Upper lobe of left lung (tissue), 6 donors: ENCODE results near the gene NHLH2. TPM values are rescaled to one million over a fixed set of nuclear protein-coding genes. Genes with fewer than 3 reads are reported as not detected.

Experiments used
- ATAC-seq, 2 donors: fragments of 200-7000 bp; cut with Tn5 transposase; one replicate each; pipeline ENCODE4 v1.9.1; 2022; ENCODE audit warnings: mild to moderate bottlenecking in 2 of 2, moderate library complexity in 2 of 2; ENCODE audit not compliant: low FRiP score in 2 of 2
- DNase-seq, 2 donors: peaks; one replicate each; pipeline ENCODE4 v3.0.0-alpha.2; 2019 to 2020
- H3K27ac ChIP-seq, 4 donors: fragments of 200-600 bp; sonication (generic); one replicate each; pipeline ENCODE4 v1.5.1; 2016 to 2019
- H3K27me3 ChIP-seq, 4 donors: fragments of 200-600 bp; sonication (generic); one replicate each; pipeline ENCODE4 v1.5.1; 2017 to 2019
- H3K36me3 ChIP-seq, 4 donors: fragments of 200-600 bp; sonication (generic); one replicate each; pipeline ENCODE4 v1.5.1; 2016 to 2019
- H3K4me1 ChIP-seq, 4 donors: fragments of 200-600 bp; sonication (generic); one replicate each; pipeline ENCODE4 v1.5.1; 2018 to 2019
- H3K4me3 ChIP-seq, 4 donors: fragments of 200-600 bp; sonication (generic); one replicate each; pipeline ENCODE4 v1.5.1; 2017 to 2019; ENCODE audit warnings: mild to moderate bottlenecking in 2 of 4, moderate library complexity in 1 of 4
- H3K9me3 ChIP-seq, 4 donors: fragments of 200-600 bp; sonication (generic); one replicate each; pipeline ENCODE4 v1.5.1; 2018 to 2019
- CTCF ChIP-seq, 6 experiments: fragments of 450-650 bp in 4 of 6; fragments of 200-600 bp in 2 of 6; sonication (generic) in 2 of 6; IDR thresholded peaks; one replicate each; pipeline ENCODE4 v1.5.1; 2016 to 2019; ENCODE audit warnings: antibody characterized with exemption in 6 of 6
- EP300 ChIP-seq, 4 donors: sonication (generic); formaldehyde crosslinking; IDR thresholded peaks; one replicate each; pipeline ENCODE4 v1.5.1; 2017; ENCODE audit warnings: antibody characterized with exemption in 4 of 4, control low read depth in 2 of 4
- POLR2A ChIP-seq, 4 donors: fragments of 450-650 bp; IDR thresholded peaks; one replicate each; pipeline ENCODE4 v1.5.1; 2016 to 2017; ENCODE audit warnings: antibody characterized with exemption in 4 of 4, mild to moderate bottlenecking in 2 of 4
- POLR2AphosphoS5 ChIP-seq, 2 donors: sonication (generic); formaldehyde crosslinking; IDR thresholded peaks; one replicate each; pipeline ENCODE4 v1.5.1; 2017; ENCODE audit warnings: antibody characterized with exemption in 2 of 2
- WGBS, 2 donors: methylation state at CpG; one replicate each; pipeline ENCODE4 v1.1.5; 2017 to 2018; 5-methylcytosine and 5-hydroxymethylcytosine counted together
- total RNA-seq, 6 donors: library from RNA; depleted of rRNA in 4 of 6; stranded (reverse); fragments of >200 nt in 4 of 6; gene quantifications; one replicate each; pipeline versions ENCODE4 v1.1.0 to v1.2.1, GENCODE V29; 2016 to 2021
- donor health status: DM: no; HTN: no; CAD: no; lungs with moderate emphysema.
- donor health status: DM: no; HTN: yes; CAD: no; lungs with severe emphysema.

The NHLH2 gene
- total RNA-seq, 6 donors from 2014 or later: 0.30 to 1.3 (median 0.41) TPM; not detected in 2

GRCh38 chr1:115854005-115854404, 13.1 kb upstream of the NHLH2 start:
- TF ChIP-seq CTCF (IDR thresholded peaks at IDR 0.05) (no peak), POLR2A (IDR thresholded peaks at IDR 0.05) (no peak)
- Histone ChIP-seq H3K27ac (no peak overlapping the region), H3K4me3 (no peak overlapping the region), H3K36me3 (no peaks in the 10 kb centered on the region), H3K4me1 (no peaks in the 10 kb centered on the region), H3K27me3 (no peaks in the 10 kb centered on the region), H3K9me3 (no peaks in the 10 kb centered on the region)
- 49 to 65% methylated on average over 2 of the region's 2 CpGs for WGBS, 2 donors
- DNase-seq (no peak), ATAC-seq (no peak)

GRCh38 chr1:115850937-115851336, 10.0 kb upstream of the NHLH2 start:
- 85 to 92% methylated on average over 2 of the region's 2 CpGs for WGBS, 2 donors
- H3K27ac ChIP-seq: no peak overlapping the region
- ATAC-seq (no peak), DNase-seq (no peak)
- H3K4me1 ChIP-seq: peaks cover 0 to 3% (median 0%) of the 10 kb centered on the region in 4 donors
- no peaks in the 10 kb centered on the region for H3K9me3 ChIP-seq
- TF ChIP-seq CTCF (IDR thresholded peaks at IDR 0.05): no peak
- no peak overlapping the region for H3K4me3 ChIP-seq
- no peaks in the 10 kb centered on the region for H3K27me3 ChIP-seq
- no peaks in the 10 kb centered on the region for H3K36me3 ChIP-seq

- 40 to 55% methylated on average over 1 of the region's 1 CpG for WGBS, 2 donors
- peaks cover 0 to 2% (median 0%) of the 10 kb centered on the region in 4 donors for H3K27me3 ChIP-seq
- no peak for ATAC-seq
Observed at GRCh38 chr1:115847787-115848186, 6.9 kb upstream of the NHLH2 start.

GRCh38 chr1:115842948-115843347, 2.0 kb upstream of the NHLH2 start:
- ATAC-seq (no peak), DNase-seq (no peak)
- H3K4me3 ChIP-seq: no peak overlapping the region
- peaks cover 18 to 23% (median 20%) of the 10 kb centered on the region in 4 donors for H3K4me1 ChIP-seq
- no peaks in the 10 kb centered on the region for H3K9me3 ChIP-seq
- no peak overlapping the region for H3K27ac ChIP-seq
- WGBS, 2 donors: 63 to 92% methylated on average over 1 of the region's 1 CpG
- TF ChIP-seq POLR2AphosphoS5 (IDR thresholded peaks at IDR 0.05): no peak
- no peak for TF ChIP-seq EP300 (IDR thresholded peaks at IDR 0.05)
- no peak for TF ChIP-seq POLR2A (IDR thresholded peaks at IDR 0.05)
- TF ChIP-seq CTCF (IDR thresholded peaks at IDR 0.05): no peak
- no peaks in the 10 kb centered on the region for H3K36me3 ChIP-seq
- peaks cover 0 to 35% (median 24%) of the 10 kb centered on the region in 4 donors for H3K27me3 ChIP-seq

More at GRCh38 chr1:115847787-115848186, 6.9 kb upstream of the NHLH2 start:
- H3K4me1 ChIP-seq: peaks cover 0 to 3% (median 0%) of the 10 kb centered on the region in 4 donors
- DNase-seq: no peak
- TF ChIP-seq EP300 (IDR thresholded peaks at IDR 0.05) (no peak), POLR2A (IDR thresholded peaks at IDR 0.05) (no peak), POLR2AphosphoS5 (IDR thresholded peaks at IDR 0.05) (no peak), CTCF (IDR thresholded peaks at IDR 0.05) (no peak)
- no peak overlapping the region for H3K4me3 ChIP-seq
- no peaks in the 10 kb centered on the region for H3K36me3 ChIP-seq
- H3K27ac ChIP-seq: no peak overlapping the region
- no peaks in the 10 kb centered on the region for H3K9me3 ChIP-seq

- ATAC-seq: no peak
- H3K36me3 ChIP-seq: no peaks in the 10 kb centered on the region
- H3K4me3 ChIP-seq: peak overlapping the region in 3 of 4 donors; percentile 23 to 42 (median 40)
- 11 to 13% methylated on average over 12 to 23 of the region's 23 CpGs for WGBS, 2 donors
- DNase-seq: no peak
- no peak for TF ChIP-seq CTCF (IDR thresholded peaks at IDR 0.05)
- no peak for TF ChIP-seq EP300 (IDR thresholded peaks at IDR 0.05)
- no peak for TF ChIP-seq POLR2A (IDR thresholded peaks at IDR 0.05)
- TF ChIP-seq POLR2AphosphoS5 (IDR thresholded peaks at IDR 0.05): no peak
- H3K27me3 ChIP-seq: peaks cover 3 to 44% (median 30%) of the 10 kb centered on the region in 4 donors
- H3K9me3 ChIP-seq: no peaks in the 10 kb centered on the region
- peaks cover 23 to 27% (median 25%) of the 10 kb centered on the region in 4 donors for H3K4me1 ChIP-seq
- H3K27ac ChIP-seq: no peak overlapping the region
Observed at GRCh38 chr1:115839679-115840237, 1.2 kb downstream of the NHLH2 start.
